ENCODE measurements around the gene ST3GAL3. TPM values are rescaled to one million over a fixed set of nuclear protein-coding genes. Genes with fewer than 3 reads are reported as not detected.

ST3GAL3 gene
- total RNA-seq, 2 experiments from 2014 or later: 15.8 to 20.9 TPM

DNA sequence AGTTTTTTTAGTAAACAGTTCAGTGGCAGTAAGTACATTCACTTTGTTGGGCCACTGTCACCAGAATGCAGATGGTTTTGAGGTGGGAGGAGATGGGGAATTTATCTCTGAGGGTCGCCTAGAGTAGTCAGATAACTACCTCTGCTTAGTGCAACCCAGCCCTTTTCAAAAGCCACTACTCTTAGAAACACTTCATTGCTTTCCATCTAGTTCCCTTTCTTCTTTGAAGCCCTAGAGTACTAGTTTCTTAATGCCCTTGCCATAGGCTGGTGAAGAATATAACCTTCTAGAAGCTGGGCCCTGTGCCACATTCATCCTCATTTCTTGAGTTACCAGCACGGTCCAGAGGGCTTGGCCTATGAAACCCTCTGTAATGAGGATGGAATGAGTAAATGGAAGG is 28.4 kb upstream of the ST3GAL3 start:
- ATAC-seq (no peak), DNase-seq (no peak)
- H3K27ac Mint-ChIP-seq: no peak overlapping the region
- intact Hi-C loops (cut with DNase I, micrococcal nuclease): no loop called here
- ChIA-PET CTCF (no interaction called here), POLR2A (no interaction called here)
- no peak overlapping the region for H3K4me3 Mint-ChIP-seq
- no peaks in the 10 kb centered on the region for H3K4me1 Mint-ChIP-seq
- peaks cover 28% of the 10 kb centered on the region for H3K36me3 Mint-ChIP-seq (ENCODE audit: low read depth)
- H3K27me3 Mint-ChIP-seq: no peaks in the 10 kb centered on the region
- H3K9me3 Mint-ChIP-seq (ENCODE audit: low read depth): no peaks in the 10 kb centered on the region

DNA sequence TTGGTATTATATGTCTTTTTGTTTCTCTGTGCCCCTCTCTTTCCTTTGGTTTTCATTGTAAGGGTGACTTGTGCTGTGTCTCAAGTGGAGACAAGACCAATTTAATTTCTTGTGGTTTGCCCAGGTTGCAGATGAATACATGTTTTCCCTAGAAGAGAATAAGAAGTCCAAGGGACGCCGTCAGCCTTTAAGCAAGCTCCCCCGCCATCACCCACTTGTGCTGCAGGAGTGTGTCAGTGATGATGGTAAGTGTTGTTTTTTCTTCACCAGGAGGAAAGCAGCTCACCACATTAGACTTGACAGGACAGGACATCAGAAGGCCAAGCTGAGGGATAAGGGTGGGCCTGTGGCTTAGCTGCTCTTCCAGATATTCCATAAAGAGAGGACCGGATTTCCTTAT is 23.8 kb upstream of the ST3GAL3 start:
- ATAC-seq: no peak
- no peaks in the 10 kb centered on the region for H3K9me3 Mint-ChIP-seq (ENCODE audit: low read depth)
- no peak overlapping the region for H3K4me3 Mint-ChIP-seq
- DNase-seq: no peak
- no peaks in the 10 kb centered on the region for H3K27me3 Mint-ChIP-seq
- no peak overlapping the region for H3K27ac Mint-ChIP-seq
- ChIA-PET POLR2A (no interaction called here), CTCF (no interaction called here)
- peaks cover 37% of the 10 kb centered on the region for H3K36me3 Mint-ChIP-seq (ENCODE audit: low read depth)
- intact Hi-C loops (cut with DNase I, micrococcal nuclease): no loop called here
- no peaks in the 10 kb centered on the region for H3K4me1 Mint-ChIP-seq

DNA sequence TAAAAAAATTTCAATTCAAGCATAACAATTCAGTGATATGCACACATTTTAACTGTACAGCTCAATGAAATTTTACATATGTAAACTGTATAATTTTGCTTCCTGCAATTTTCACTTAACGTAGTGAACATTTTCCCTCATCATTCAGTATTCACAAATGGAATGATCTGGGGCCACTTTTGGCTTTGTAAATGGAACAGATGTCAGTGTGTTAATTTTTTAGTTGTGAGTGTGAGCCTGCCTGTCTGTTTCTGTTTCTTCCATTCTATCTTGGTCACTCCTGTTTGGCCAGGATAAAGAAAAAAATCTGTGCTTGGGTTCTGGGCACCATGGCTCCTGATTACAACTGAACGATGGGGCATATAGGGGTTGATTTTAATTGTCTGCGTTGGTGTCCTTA is 20.5 kb upstream of the ST3GAL3 start:
- no peaks in the 10 kb centered on the region for H3K9me3 Mint-ChIP-seq (ENCODE audit: low read depth)

DNA sequence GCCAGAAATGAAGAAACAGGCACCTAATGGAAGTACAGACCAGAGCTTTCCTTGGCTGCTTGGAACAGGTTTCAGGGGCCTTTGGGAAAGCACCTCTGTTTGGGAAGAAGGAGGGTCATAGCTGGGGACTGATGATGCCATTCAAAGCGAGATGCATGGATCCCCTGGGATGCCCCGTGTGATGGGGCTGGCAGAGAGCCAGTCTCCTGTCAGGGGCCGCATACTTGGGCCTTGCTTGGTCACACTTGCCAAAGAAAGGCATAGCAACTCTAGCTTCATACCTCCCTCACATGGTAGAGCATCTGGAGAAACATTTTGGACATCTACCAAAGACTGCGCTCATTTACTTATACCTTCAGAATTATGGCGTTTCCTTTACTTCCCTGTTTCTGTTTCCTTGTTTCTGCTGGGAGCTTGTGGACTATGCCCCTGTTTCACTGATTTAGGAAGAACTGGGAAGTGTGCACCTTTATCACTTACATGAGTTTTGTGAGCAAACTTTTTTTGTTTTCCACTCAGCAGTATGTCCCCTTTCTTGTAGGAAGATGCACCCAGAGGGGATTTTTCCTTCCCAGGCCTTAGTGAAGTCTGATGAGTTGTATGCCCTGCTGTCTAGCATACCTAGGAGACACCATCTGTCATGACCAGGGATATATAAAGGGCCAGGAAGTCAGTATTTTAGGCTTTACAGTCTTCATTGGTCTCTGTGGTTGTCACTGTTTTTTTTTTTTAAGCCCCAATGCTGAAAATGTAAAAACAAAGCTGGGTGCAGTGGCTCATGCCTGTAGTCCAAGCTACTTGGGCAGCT is 19.8 kb upstream of the ST3GAL3 start:
- no peaks in the 10 kb centered on the region for H3K27me3 Mint-ChIP-seq
- H3K4me3 Mint-ChIP-seq: no peak overlapping the region
- DNase-seq: no peak
- no peaks in the 10 kb centered on the region for H3K4me1 Mint-ChIP-seq
- no peaks in the 10 kb centered on the region for H3K9me3 Mint-ChIP-seq (ENCODE audit: low read depth)
- ATAC-seq: no peak
- no peak overlapping the region for H3K27ac Mint-ChIP-seq
- H3K36me3 Mint-ChIP-seq (ENCODE audit: low read depth): peaks cover 63% of the 10 kb centered on the region
- CTCF ChIA-PET: interaction anchor here (0.7 kb wide), 1 partner anchor 8 kb away, joined by 3 read pairs; no protein-coding TSS in a partner anchor
- intact Hi-C loops (cut with DNase I, micrococcal nuclease): no loop called here
- POLR2A ChIA-PET: no interaction called here

More for the DNA sequence above, 20.5 kb upstream of the ST3GAL3 start:
- DNase-seq (no peak), ATAC-seq (no peak)
- no peaks in the 10 kb centered on the region for H3K27me3 Mint-ChIP-seq
- ChIA-PET CTCF (no interaction called here), POLR2A (no interaction called here)
- no peak overlapping the region for H3K27ac Mint-ChIP-seq
- H3K36me3 Mint-ChIP-seq (ENCODE audit: low read depth): peaks cover 58% of the 10 kb centered on the region
- H3K4me1 Mint-ChIP-seq: no peaks in the 10 kb centered on the region
- no peak overlapping the region for H3K4me3 Mint-ChIP-seq
- intact Hi-C loops (cut with DNase I, micrococcal nuclease): no loop called here

DNA sequence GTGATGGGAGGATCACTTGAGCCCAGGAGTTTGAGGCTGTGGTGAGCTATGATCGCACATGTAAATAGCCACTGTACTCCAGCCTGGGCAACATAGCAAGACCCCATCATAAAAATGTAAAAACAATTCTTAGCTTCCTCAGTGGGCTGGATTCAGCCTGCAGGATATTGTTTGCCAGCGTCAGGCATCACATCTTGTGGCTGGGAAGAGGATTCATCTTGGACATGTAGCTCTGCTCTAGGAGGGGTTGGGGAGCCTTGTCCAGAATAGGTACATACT is 19.3 kb upstream of the ST3GAL3 start:
- Mint-ChIP-seq H3K4me3 (no peak overlapping the region), H3K27ac (no peak overlapping the region), H3K9me3 (ENCODE audit: low read depth) (no peaks in the 10 kb centered on the region), H3K4me1 (no peaks in the 10 kb centered on the region), H3K27me3 (no peaks in the 10 kb centered on the region), H3K36me3 (ENCODE audit: low read depth) (peaks cover 67% of the 10 kb centered on the region)
- intact Hi-C loops (cut with DNase I, micrococcal nuclease): no loop called here
- DNase-seq (no peak), ATAC-seq (no peak)
- CTCF ChIA-PET: interaction anchor here (0.5 to 0.7 kb wide), 2 partner anchors 9 to 19 kb away, joined by 3 read pairs; partner anchors contain the start of gene ST3GAL3
- POLR2A ChIA-PET: no interaction called here

DNA sequence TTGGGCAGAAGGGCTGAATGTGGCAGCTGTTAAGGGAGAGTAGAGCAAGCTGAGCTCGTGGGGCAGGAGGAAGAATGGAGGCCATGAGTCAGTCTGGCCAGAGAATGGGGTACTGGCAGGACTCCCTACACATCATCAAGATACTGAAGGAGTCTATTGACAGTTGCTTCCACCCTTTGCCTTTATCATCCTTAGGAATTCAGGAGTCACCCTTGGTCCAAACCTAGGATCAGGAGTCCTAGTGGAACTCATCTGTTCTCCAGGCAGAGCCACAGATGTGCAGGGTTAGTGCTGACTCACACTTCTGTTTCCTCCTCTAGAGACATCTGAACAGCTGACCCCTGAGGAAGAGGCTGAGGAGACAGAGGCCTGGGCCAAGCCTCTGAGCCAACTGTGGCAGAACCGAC is 18.7 kb upstream of the ST3GAL3 start:
- ChIA-PET POLR2A (no interaction called here), CTCF (interaction anchor here (0.5 to 0.7 kb wide), 2 partner anchors 9 to 19 kb away, joined by 3 read pairs; partner anchors contain the start of gene ST3GAL3)
- intact Hi-C loops (cut with DNase I, micrococcal nuclease): no loop called here
- H3K36me3 Mint-ChIP-seq (ENCODE audit: low read depth): peaks cover 69% of the 10 kb centered on the region
- ATAC-seq (no peak), DNase-seq (no peak)
- no peaks in the 10 kb centered on the region for H3K4me1 Mint-ChIP-seq
- H3K9me3 Mint-ChIP-seq (ENCODE audit: low read depth): no peaks in the 10 kb centered on the region
- no peaks in the 10 kb centered on the region for H3K27me3 Mint-ChIP-seq
- no peak overlapping the region for H3K4me3 Mint-ChIP-seq
- H3K27ac Mint-ChIP-seq: peak overlapping the region; percentile 71

DNA sequence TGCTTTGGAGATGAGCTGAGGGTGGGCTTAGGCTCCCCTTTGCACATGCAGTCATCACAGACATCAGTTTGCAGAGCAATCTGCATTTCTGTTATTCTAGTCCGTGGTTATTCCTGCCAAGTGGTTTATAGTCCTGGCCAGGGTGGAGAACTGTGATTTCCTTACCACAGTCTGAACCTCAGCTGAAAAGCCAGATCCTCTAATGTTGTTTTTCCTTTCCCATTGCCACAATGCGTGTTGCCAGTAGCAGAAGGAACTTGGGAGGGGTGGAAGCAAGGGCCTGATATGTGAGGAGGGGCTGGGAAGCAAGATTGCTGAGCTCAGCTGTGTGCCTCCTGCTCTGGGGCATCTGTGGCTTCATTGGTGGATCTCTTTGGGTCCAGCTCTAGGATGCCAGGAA is 18.0 kb upstream of the ST3GAL3 start:
- H3K27me3 Mint-ChIP-seq: no peaks in the 10 kb centered on the region
- intact Hi-C loops (cut with DNase I, micrococcal nuclease): no loop called here
- ChIA-PET POLR2A (no interaction called here), CTCF (interaction anchor here (0.5 kb wide), 1 partner anchor 15 kb away, joined by 3 read pairs; no protein-coding TSS in a partner anchor)
- H3K27ac Mint-ChIP-seq: no peak overlapping the region
- no peak overlapping the region for H3K4me3 Mint-ChIP-seq
- peaks cover 65% of the 10 kb centered on the region for H3K36me3 Mint-ChIP-seq (ENCODE audit: low read depth)
- H3K9me3 Mint-ChIP-seq (ENCODE audit: low read depth): no peaks in the 10 kb centered on the region
- ATAC-seq (no peak), DNase-seq (no peak)
- no peaks in the 10 kb centered on the region for H3K4me1 Mint-ChIP-seq

DNA sequence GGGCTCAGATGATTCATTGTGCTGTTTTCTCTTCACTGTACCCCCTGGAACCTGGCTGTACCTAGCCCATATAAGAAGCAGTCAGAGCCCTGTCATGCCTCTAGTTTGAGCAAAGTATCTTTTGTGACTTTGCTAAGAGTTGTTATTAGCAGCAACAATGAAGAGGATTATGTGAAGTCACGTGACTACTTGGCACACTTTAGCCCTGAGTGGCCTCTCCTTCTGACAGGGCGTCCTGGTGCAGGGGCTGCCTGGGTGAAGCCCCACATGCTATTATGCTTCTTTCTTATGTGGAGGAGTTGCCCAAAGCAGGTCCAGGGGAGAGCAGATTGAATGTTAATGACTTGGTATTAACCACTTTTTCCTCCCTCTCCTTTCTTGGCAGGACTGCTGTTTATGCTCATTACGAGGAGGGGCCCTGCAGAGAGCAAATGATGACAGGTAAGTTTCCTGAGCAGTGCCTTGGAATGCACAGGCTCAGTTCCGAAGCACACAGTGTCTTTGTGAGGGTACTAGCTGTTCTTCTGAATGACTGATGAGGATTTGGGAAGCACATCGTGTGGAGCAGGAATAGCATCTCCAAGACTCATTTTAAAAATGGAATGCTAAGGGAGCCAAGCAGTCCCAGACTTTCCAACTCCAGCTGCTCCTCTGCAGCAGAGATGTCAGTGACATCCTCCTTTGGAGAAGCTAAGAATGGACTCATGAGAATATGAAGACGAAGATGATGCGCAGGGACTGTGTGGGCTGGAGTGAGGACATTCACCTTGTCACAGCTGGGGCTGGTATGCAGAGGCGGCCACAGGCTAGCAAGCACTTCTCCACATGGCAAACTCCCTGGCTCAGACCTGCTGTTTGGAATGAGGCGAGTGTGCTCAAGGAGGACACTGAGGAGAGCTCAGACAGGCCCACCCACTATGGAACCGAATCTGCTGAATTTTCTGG is 15.2 kb upstream of the ST3GAL3 start:
- Mint-ChIP-seq H3K27me3 (no peaks in the 10 kb centered on the region), H3K4me1 (no peaks in the 10 kb centered on the region), H3K27ac (no peak overlapping the region), H3K9me3 (ENCODE audit: low read depth) (no peaks in the 10 kb centered on the region), H3K36me3 (ENCODE audit: low read depth) (peaks cover 49% of the 10 kb centered on the region), H3K4me3 (no peak overlapping the region)
- POLR2A ChIA-PET: interaction anchor here (2.1 kb wide), 1 partner anchor 15 kb away, joined by 5 read pairs; the partner anchor contains the start of gene ST3GAL3
- CTCF ChIA-PET: interaction anchor here (1.2 to 1.3 kb wide), 2 partner anchors 26 to 42 kb away, joined by 5 read pairs; partner anchors contain the start of gene KDM4A
- DNase-seq (no peak), ATAC-seq (no peak)
- intact Hi-C loops (cut with DNase I, micrococcal nuclease): no loop called here

DNA sequence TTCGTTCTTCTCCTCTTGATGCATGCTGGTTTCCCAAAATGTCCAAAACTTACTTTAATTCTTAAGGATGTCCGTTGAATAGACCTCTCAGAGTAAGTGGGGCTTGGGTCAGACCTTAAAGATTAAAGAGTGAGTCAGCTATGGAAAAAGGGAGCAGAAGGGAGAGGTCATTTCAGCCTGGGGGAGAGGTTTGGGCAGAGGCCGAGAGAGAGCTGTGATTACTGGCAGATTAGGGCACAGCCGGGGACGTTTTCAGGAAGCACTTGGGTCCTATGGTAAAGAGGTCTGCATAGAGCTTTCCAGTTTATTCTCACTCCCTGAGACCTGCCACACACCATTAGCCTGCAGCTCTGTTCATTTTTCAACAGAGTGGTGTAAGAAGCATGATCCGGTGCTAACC is 14.0 kb upstream of the ST3GAL3 start:
- no peak overlapping the region for H3K27ac Mint-ChIP-seq
- DNase-seq: no peak
- no peak overlapping the region for H3K4me3 Mint-ChIP-seq
- ChIA-PET POLR2A (interaction anchor here (0.6 to 2.1 kb wide), 2 partner anchors 14 to 834 kb away, joined by 4 to 5 read pairs; partner anchors contain the start of gene ST3GAL3), CTCF (interaction anchor here (1.3 kb wide), 1 partner anchor 43 kb away, joined by 5 read pairs; the partner anchor contains the start of gene KDM4A)
- H3K4me1 Mint-ChIP-seq: no peaks in the 10 kb centered on the region
- no peaks in the 10 kb centered on the region for H3K9me3 Mint-ChIP-seq (ENCODE audit: low read depth)
- intact Hi-C loops (cut with DNase I, micrococcal nuclease): no loop called here
- no peak for ATAC-seq
- H3K36me3 Mint-ChIP-seq (ENCODE audit: low read depth): peaks cover 47% of the 10 kb centered on the region
- no peaks in the 10 kb centered on the region for H3K27me3 Mint-ChIP-seq

DNA sequence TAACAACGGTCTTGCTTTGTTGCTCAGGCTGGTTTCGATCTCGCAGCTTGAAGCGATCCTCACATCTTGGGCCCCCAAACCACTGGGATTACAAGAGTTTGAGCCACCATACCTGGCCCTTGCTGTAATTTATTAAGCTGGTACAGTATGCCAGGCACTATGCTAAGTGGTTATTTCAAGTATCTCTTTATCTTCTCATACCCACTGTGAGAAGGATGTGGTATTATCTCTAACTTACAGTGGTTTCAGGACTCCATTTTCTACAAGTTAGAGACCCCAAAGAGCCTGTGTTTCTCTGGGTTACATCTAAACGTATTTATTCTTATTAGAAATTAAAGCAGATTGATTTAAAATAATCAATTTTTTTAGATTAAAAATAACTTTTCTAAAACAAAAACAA is 8.1 kb upstream of the ST3GAL3 start:
- intact Hi-C loops (cut with DNase I, micrococcal nuclease): no loop called here
- ATAC-seq (no peak), DNase-seq (no peak)
- POLR2A ChIA-PET: interaction anchor here (0.8 kb wide), 1 partner anchor 8 kb away, joined by 3 read pairs; the partner anchor contains the start of gene ST3GAL3
- Mint-ChIP-seq H3K4me1 (no peaks in the 10 kb centered on the region), H3K36me3 (ENCODE audit: low read depth) (peaks cover 27% of the 10 kb centered on the region), H3K4me3 (no peak overlapping the region), H3K27ac (no peak overlapping the region), H3K9me3 (ENCODE audit: low read depth) (no peaks in the 10 kb centered on the region), H3K27me3 (no peaks in the 10 kb centered on the region)
- CTCF ChIA-PET: no interaction called here

DNA sequence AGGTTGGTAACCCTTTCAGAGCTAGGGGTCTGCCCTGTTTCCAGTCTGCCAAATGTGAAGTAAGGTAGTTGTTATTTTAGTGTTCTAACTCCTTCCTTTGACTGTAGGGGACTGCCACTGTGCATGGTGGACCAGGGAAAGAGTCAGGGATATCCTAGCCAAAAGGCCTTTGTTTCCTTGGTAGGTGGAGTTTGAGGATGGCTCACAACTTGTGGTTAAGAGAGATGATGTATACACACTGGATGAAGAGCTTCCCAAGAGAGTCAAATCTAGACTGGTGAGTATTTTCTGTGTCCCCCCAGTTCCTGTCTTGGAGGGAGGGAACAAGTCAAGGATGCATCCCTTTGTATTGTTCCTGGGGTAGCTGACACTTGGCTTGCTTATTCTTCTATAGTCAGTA is 3.5 kb upstream of the ST3GAL3 start:
- DNase-seq (no peak), ATAC-seq (no peak)
- H3K9me3 Mint-ChIP-seq (ENCODE audit: low read depth): no peaks in the 10 kb centered on the region
- ChIA-PET POLR2A (no interaction called here), CTCF (interaction anchor here (0.6 kb wide), 2 partner anchors 155 to 242 kb away, joined by 3 read pairs; no protein-coding TSS in a partner anchor)
- H3K36me3 Mint-ChIP-seq (ENCODE audit: low read depth): peaks cover 27% of the 10 kb centered on the region
- H3K27ac Mint-ChIP-seq: peak overlapping the region; percentile 10
- no peak overlapping the region for H3K4me3 Mint-ChIP-seq
- H3K4me1 Mint-ChIP-seq: peaks cover 20% of the 10 kb centered on the region
- intact Hi-C loops (cut with DNase I, micrococcal nuclease): no loop called here
- no peaks in the 10 kb centered on the region for H3K27me3 Mint-ChIP-seq

Data from activated CD4-positive, alpha-beta T cell treated with anti-CD3 and anti-CD28 coated beads for 36 hours (primary cell).